ENCODE results near the gene CNBP.
"Not testable (repeated sequence)": the region's sequence is repeated elsewhere in the genome, so short reads cannot be mapped to it uniquely, and the experiment has no call there.

The CNBP gene

DNA sequence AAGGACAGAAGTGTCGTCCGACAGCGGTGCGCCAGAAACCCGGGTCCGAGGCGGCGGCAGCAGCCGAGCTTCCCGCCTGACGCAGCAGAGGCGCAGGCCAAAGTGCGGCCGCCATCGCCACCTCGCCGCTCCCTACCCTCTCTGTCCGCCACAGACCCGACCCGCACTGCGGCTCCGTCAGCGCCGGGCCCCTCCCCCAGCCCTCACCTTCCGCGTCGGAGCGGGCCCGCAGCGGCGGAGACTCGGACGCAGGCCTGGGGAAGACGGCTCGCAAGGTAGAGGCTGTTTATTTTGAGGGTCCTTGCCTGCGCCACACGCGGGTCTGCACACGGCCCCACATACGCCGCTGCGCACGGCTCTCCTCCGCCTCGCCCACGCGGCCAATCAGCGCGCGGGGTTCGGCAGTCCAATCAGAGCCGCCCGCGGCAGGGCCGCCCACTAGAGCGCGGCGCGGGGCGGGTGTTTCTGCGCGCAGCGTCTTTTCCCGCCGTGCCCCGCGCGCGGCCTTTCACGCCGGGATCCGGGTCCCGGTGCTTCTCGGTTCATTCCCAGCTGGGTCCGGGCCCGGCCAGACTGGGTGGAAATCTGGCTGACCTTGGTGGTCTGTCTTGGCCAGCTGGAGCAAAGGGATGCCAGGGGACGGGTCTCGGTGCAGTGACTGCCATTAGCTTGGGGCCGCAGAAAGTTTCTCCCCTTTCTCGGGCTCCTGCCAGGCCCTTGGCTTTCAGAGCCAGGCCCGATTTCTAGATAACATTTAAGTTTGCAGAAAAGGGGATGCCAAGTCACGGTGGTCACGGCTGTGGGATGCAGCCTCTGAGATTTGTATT lies at the start of gene CNBP:
CNBP (minus strand) TSS at position 328 of the 827 bp plus-strand sequence. CDS start 12,139 bp downstream, outside the sequence.
- TF ChIP-seq, protein P1, sequence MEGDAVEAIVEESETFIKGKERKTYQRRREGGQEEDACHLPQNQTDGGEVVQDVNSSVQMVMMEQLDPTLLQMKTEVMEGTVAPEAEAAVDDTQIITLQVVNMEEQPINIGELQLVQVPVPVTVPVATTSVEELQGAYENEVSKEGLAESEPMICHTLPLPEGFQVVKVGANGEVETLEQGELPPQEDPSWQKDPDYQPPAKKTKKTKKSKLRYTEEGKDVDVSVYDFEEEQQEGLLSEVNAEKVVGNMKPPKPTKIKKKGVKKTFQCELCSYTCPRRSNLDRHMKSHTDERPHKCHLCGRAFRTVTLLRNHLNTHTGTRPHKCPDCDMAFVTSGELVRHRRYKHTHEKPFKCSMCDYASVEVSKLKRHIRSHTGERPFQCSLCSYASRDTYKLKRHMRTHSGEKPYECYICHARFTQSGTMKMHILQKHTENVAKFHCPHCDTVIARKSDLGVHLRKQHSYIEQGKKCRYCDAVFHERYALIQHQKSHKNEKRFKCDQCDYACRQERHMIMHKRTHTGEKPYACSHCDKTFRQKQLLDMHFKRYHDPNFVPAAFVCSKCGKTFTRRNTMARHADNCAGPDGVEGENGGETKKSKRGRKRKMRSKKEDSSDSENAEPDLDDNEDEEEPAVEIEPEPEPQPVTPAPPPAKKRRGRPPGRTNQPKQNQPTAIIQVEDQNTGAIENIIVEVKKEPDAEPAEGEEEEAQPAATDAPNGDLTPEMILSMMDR (IDR thresholded peaks at IDR 0.05; ENCODE audit: low read depth, low read length), result no peak
- H3K4me3 ChIP-seq (ENCODE audit: low read depth, low read length), result peak within 1 kb of the TSS; percentile 68

DNA sequence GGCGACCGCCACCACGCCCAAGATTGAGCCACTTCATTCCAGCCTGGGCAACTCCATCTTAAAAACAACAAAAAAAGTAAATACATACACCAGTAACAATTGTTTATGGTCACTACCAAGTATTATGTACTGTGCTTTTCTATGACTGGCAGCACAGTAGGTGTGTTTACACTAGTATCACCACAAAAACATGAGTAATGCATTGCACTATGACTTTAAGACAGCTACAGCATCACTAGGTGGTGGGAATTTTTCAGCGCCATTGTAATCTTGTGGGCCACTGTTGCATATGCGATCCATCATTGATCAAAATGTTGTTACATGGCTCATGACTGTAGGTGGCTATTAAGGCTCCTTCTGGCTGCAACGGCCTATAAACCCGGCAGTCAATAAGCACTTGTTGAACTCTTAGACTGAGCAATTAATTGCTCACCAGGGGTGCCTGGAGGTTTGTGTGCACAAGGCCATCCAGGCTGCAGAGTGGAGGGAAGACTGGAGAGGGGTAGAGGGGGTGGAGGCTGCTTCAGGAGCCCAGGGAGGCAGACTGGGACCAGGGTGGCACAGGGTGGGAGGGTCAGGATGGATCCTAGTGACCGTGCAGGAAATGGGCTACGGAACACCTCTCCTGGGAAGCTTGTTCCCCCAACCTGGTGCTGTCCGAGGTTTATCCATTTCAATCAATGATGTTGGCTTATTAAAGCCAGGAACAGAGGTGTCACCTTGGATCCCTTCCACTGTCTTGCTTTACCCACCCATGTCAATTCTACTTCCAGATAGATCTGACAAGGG lies 47.8 kb upstream of the CNBP start:
- TF ChIP-seq, protein P1 (IDR thresholded peaks at IDR 0.05; ENCODE audit: low read depth, low read length), result no peak
- no peak overlapping the region for H3K4me3 ChIP-seq (ENCODE audit: low read depth, low read length)

DNA sequence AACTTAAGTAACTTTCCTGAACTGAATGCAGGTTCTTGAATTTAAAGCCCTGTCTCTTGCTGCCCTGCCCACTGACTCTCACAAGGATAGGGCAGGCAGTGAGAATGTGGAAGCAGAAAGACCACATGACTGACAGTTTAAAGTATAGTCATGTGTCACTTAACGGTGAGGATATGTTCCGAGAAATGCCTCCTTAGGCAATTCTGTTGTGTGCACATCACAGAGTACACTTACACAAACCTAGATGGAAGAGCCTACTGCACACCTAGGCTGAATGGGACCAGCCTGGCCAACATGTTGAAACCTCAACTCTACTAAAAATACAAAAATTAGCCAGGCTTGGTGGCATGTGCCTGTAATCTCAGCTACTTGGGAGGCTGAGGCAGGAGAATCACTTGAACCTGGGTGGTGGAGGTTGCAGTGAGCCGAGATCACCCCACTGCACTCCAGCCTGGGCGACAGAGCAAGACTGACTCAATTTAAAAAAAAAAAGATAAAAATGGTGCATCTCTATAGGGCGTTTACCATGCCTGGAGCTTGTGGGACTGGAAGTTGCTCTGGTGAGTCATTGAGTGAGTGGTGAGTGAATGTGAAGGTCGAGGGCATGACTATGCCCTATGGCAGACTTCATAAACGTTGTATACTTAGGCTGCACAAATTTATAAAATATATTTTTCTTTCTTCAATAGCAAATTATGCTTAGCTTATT lies 46.8 kb upstream of the CNBP start:
- no peak overlapping the region for H3K4me3 ChIP-seq (ENCODE audit: low read depth, low read length)
- TF ChIP-seq, protein P1 (IDR thresholded peaks at IDR 0.05; ENCODE audit: low read depth, low read length), result no peak

DNA sequence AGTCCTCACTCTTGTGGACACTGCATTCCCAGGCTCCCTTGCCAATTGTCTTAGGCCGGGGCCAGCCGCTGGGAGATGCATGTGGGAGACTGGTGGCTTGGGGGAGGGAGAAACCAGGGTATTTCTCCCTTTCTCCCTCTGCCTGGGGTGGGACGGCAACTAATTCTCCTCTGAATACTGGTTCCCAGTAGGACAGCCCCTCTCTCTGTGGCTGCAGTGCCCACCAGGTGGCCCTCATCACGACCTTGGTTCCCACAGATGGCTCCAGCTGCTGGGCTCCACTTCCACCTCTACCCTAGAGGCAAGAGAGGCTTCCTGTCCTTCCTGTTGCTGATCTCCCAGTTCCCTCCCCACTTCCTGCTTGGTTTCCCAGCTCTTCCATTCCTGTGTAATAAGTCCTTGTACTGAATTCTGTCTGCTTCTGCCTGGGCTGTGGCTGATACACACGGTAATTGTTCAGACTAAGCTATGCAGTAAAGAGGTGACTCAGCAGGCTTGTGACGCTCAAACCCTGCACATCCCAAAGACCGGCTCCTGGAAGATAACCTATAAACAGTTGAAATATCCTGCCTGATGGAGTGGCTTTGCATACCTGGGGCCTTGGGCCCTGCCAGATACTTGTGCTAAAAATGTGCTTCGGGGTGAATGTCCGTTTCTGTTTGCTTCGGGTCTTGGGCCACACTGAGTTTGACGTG lies 45.3 kb upstream of the CNBP start:
- H3K4me3 ChIP-seq (ENCODE audit: low read depth, low read length), result no peak overlapping the region

DNA sequence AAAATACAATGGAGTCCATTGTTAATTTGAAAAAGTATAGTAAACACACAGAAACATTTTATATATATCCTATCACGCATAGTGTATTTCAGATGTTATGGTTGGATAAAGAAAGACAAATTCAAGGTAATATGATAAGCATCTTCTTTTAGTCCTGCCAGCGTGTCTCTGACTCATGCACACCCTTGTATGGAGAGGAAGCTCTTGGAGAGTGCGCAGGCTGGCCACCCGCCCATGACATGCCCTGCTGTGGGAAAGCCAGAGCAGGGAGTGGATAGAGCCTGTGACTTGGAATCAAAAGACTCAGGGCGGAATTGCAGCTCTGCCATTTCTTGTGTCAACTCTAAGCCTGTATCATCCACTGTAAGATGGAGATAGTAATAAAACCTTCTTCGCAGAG lies 42.7 kb upstream of the CNBP start:
- TF ChIP-seq, protein P1 (IDR thresholded peaks at IDR 0.05; ENCODE audit: low read depth, low read length), result no peak

More for the DNA sequence above, 45.3 kb upstream of the CNBP start:
- TF ChIP-seq, protein P1 (IDR thresholded peaks at IDR 0.05; ENCODE audit: low read depth, low read length), result no peak

DNA sequence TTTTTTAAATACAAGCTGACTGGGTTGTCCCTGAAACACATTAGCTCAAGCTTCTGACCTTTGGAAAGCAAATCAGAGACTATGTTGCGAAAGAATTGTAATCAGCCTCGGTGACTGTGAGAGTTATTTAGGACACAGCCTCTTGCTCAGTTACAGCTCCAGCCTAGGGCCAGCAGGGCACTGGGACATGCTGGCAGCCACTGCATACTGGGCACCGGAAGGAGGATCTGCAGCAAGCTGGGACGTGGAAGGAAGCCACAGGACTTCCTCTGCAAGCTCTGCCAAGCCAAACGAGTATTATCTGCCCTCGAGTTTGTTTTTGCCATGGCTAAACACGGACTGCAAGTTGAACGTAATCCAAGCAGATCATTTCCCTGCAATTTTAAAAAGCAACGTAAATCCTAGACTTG lies 41.3 kb upstream of the CNBP start:
- TF ChIP-seq, protein P1 (IDR thresholded peaks at IDR 0.05; ENCODE audit: low read depth, low read length), result no peak
- peak overlapping the region; percentile 37 for H3K4me3 ChIP-seq (ENCODE audit: low read depth, low read length)

More for the DNA sequence above, 42.7 kb upstream of the CNBP start:
- H3K4me3 ChIP-seq (ENCODE audit: low read depth, low read length), result no peak overlapping the region

DNA sequence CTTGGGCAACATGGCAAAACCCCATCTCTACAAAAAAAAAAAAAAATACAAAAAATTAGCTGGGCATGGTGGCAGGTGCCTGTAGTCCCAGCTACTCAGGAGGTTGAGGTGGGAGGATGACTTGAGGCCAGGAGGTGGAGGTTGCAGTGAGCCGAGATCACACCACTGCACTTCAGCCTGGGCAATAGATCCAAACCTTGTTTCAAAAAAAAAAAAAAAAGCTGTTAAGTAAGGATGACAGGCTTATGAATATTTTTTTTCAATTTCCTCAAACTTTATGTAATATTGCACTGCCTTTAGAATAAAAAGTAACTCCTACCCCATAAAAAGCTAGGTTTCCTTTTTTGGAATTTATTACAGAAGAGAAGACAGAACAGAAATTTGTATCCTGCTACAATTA lies 40.7 kb upstream of the CNBP start:
- not testable (repeated sequence) for H3K4me3 ChIP-seq (ENCODE audit: low read depth, low read length)
